GM12878 (cell line): ENCODE data around the gene KLHDC10. TPM values are rescaled to one million over a fixed set of nuclear protein-coding genes. Genes with fewer than 3 reads are reported as not detected.

ENCODE experiments used
- ATAC-seq: fragments of 200-7000 bp; cut with Tn5 transposase; 3 replicates; pipeline ENCODE4 v1.9.1; 2020; ENCODE audit warnings: mild to moderate bottlenecking, moderate library complexity
- BruUV-seq: library from RNA; stranded (reverse); fragments of 400-500 nt; replicated peaks from 2 replicates; lab custom pipeline; 2021; lab: Mats Ljungman, UMichigan
- CTCF ChIA-PET: fragments of 300-600 bp; sonication (Branson Sonifier 250); formaldehyde crosslinking; extraction: SDS; loops from one replicate; lab custom pipeline; 2021; ENCODE audit warnings: inconsistent platforms; lab: Yijun Ruan, JAX
- POLR2A ChIA-PET: fragments of 350-600 bp; formaldehyde crosslinking; extraction: SDS; loops from one replicate; lab custom pipeline; 2021; ENCODE audit warnings: inconsistent platforms; lab: Charles Lee
- RAD21 ChIA-PET: fragments of 300-600 bp; sonication (Branson Sonifier 250); formaldehyde crosslinking; loops from one replicate; lab custom pipeline; 2023; ENCODE audit warnings: antibody characterized with exemption; ENCODE audit not compliant: unreplicated experiment; lab: Charles Lee
- SMC1A ChIA-PET: fragments of 300-600 bp; sonication (Branson Sonifier 250); formaldehyde crosslinking; loops from one replicate; lab custom pipeline; 2023; ENCODE audit not compliant: unreplicated experiment, uncharacterized antibody; lab: Charles Lee
- DNase-seq: peaks from one replicate; pipeline ENCODE4 v3.0.0-alpha.2; 2011; ENCODE audit warnings: low read depth, low spot score
- FAIRE-seq: peaks from 3 replicates; lab custom pipeline; 2011; peaks lifted over from hg19 to GRCh38; lab: Jason Lieb, UNC
- H2AFZ ChIP-seq: 2 replicates; pipeline ENCODE4 v1.6.0; 2011; ENCODE audit warnings: low read depth, low read length, control low read depth; ENCODE audit not compliant: control insufficient read depth
- H3K27ac ChIP-seq: 2 replicates; pipeline ENCODE4 v1.5.1; 2011; ENCODE audit warnings: control low read depth; ENCODE audit not compliant: control insufficient read depth, insufficient read depth
- H3K27me3 ChIP-seq, 2 experiments: replicated peaks in 1 of 2; 2 replicates each; pipeline versions ENCODE4 v1.6.0 to v1.6.1; 2011; ENCODE audit warnings: low read length in 1 of 2; ENCODE audit not compliant: control insufficient read depth in 2 of 2, insufficient read depth in 2 of 2
- H3K36me3 ChIP-seq, 2 experiments: 2 replicates each; pipeline ENCODE4 v1.5.1; 2011; ENCODE audit warnings: low read length in 1 of 2; ENCODE audit not compliant: control insufficient read depth in 2 of 2, insufficient read depth in 2 of 2
- H3K4me1 ChIP-seq: 2 replicates; pipeline ENCODE4 v1.6.1; 2011; ENCODE audit warnings: mild to moderate bottlenecking, low read length, moderate library complexity, mixed read lengths; ENCODE audit not compliant: control insufficient read depth, insufficient read depth
- H3K4me2 ChIP-seq: 2 replicates; pipeline ENCODE4 v1.6.0; 2011; ENCODE audit warnings: control low read depth; ENCODE audit not compliant: control insufficient read depth, insufficient read depth
- H3K4me3 ChIP-seq: fragments of 200-600 bp; sonication (generic); 2 replicates; pipeline ENCODE4 v1.5.1; 2016
- H3K79me2 ChIP-seq: 2 replicates; pipeline ENCODE4 v1.6.0; 2011; ENCODE audit warnings: low read length; ENCODE audit not compliant: control insufficient read depth, insufficient read depth
- H3K9ac ChIP-seq: 2 replicates; pipeline ENCODE4 v1.8.0; 2011; ENCODE audit warnings: low read length, control low read depth, mixed read lengths; ENCODE audit not compliant: control insufficient read depth, insufficient read depth
- H3K9me3 ChIP-seq: replicated peaks from 3 replicates; pipeline ENCODE4 v1.5.1; 2011; ENCODE audit warnings: mild to moderate bottlenecking, low read length; ENCODE audit not compliant: control insufficient read depth, insufficient read depth
- H4K20me1 ChIP-seq: 2 replicates; pipeline ENCODE4 v1.6.0; 2011; ENCODE audit not compliant: control insufficient read depth, insufficient read depth
- CHD2 ChIP-seq: IDR thresholded peaks from 2 replicates; pipeline ENCODE4 v1.6.1; 2011; ENCODE audit warnings: low read depth, low read length, improper control_type of control experiment, borderline replicate concordance
- GABPA ChIP-seq: IDR thresholded peaks from 2 replicates; pipeline ENCODE4 v1.6.1; 2014; ENCODE audit warnings: antibody characterized with exemption, low read depth, mild to moderate bottlenecking, inconsistent platforms
- MTA2 ChIP-seq: fragments of 450-650 bp; IDR thresholded peaks from 2 replicates; pipeline ENCODE4 v1.6.1; 2016; ENCODE audit warnings: low read depth, mild to moderate bottlenecking, moderate library complexity
- NR2F1 ChIP-seq: fragments of 450-650 bp; conservative IDR thresholded peaks from 2 replicates; pipeline ENCODE4 v1.6.1; 2017; ENCODE audit warnings: mild to moderate bottlenecking
- WRNIP1 ChIP-seq: IDR thresholded peaks from 2 replicates; pipeline ENCODE4 v1.6.1; 2011; ENCODE audit warnings: low read depth, low read length, improper control_type of control experiment, borderline replicate concordance
- WGBS: methylation state at CpG from one replicate; pipeline ENCODE4 v1.1.6; 2016; ENCODE audit warnings: low lambda C conversion rate; ENCODE audit not compliant: insufficient replicate concordance, insufficient coverage; ENCODE audit errors: missing lambda C conversion rate; 5-methylcytosine and 5-hydroxymethylcytosine counted together
- in situ Hi-C: fragments of 300-500 bp; cut with MboI; formaldehyde crosslinking; loops from 9 replicates; pipeline ENCODE4 v1.14.3; 2018; ENCODE audit warnings: mixed read lengths
- intact Hi-C: fragments of 100-400 bp; cut with micrococcal nuclease; formaldehyde crosslinking; loops from one replicate; pipeline ENCODE4 v1.14.2; 2022; ENCODE audit not compliant: unreplicated experiment
- polyA plus RNA-seq, 11 experiments: library from polyadenylated mRNA; depleted of rRNA in 4 of 11; unstranded in 6 of 11; stranded (reverse) in 5 of 11; fragments of >200 nt; fragmentation: Nextera tagmentation in 4 of 11; fragmentation: Illumina TruSeq in 1 of 11; extraction: Ambion mirVana in 4 of 11; extraction: Trizol in 1 of 11; gene quantifications; 1 replicate in 1 of 11; 2 replicates in 10 of 11; pipeline versions ENCODE4 v1.2.1 to v1.2.3, GENCODE V29; 2011 to 2016; ENCODE audit warnings: inconsistent platforms in 2 of 11, missing spikeins in 2 of 11, low read depth in 1 of 11
- total RNA-seq, 4 experiments: library from RNA; depleted of rRNA in 3 of 4; stranded (reverse); fragments of >200 nt in 3 of 4; fragmentation: Illumina TruSeq in 1 of 4; extraction: Trizol in 1 of 4; gene quantifications; 2 replicates each; pipeline versions ENCODE4 v1.2.1 to v1.2.3, GENCODE V29; 2013 to 2021
- TF ChIP-seq, protein P1 (sequence below): fragments of 450-650 bp; IDR thresholded peaks from 2 replicates; pipeline ENCODE4 v1.6.1; 2018; ENCODE audit warnings: mild to moderate bottlenecking, low read depth, moderate library complexity; ENCODE audit not compliant: partially characterized antibody

The KLHDC10 gene
- total and polyA plus RNA-seq, 10 of the 15 experiments (the other 5 are each of a cell fraction or from before 2014, with no cell fraction given), result 2.9 to 20.6 (median 9.4) TPM

DNA sequence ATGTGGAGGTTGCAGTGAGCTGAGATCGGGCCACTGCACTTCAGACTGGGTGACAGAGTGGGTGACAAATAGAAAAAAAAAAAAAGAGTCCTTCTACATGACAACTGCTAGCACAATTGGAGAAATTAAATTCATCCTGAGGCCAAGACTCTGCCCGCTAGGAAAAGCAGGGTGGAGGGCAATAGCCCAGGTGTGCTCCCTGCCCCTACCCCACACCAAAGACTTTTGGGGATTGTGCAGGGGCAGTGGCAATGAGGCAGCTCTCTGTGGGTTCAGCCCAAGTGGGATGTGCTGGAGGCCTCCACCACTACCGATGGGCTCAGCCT, 73.6 kb downstream of the KLHDC10 start:
- H3K9ac ChIP-seq, result no peak overlapping the region
- in situ Hi-C loops, result no loop called here

More for the DNA sequence above, 73.6 kb downstream of the KLHDC10 start:
- Histone ChIP-seq H3K4me1 (peaks cover 30% of the 10 kb centered on the region), H3K27me3 (no peaks in the 10 kb centered on the region), H3K4me2 (no peak overlapping the region), H3K36me3 (no peaks in the 10 kb centered on the region; a peak in 2 of 4 replicates), H4K20me1 (no peaks in the 10 kb centered on the region), H3K4me3 (no peak overlapping the region), H3K27ac (no peak overlapping the region), H3K9me3 (no peaks in the 10 kb centered on the region), H3K79me2 (no peaks in the 10 kb centered on the region), H2AFZ (no peak overlapping the region)
- whole genome bisulfite sequencing, result 97% methylated on average over 3 of the region's 3 CpGs
- no peak for FAIRE-seq
- POLR2A ChIA-PET, result no interaction called here
- no peak for DNase-seq
- no peak for TF ChIP-seq NR2F1
- no peak for TF ChIP-seq GABPA
- TF ChIP-seq, protein P1, sequence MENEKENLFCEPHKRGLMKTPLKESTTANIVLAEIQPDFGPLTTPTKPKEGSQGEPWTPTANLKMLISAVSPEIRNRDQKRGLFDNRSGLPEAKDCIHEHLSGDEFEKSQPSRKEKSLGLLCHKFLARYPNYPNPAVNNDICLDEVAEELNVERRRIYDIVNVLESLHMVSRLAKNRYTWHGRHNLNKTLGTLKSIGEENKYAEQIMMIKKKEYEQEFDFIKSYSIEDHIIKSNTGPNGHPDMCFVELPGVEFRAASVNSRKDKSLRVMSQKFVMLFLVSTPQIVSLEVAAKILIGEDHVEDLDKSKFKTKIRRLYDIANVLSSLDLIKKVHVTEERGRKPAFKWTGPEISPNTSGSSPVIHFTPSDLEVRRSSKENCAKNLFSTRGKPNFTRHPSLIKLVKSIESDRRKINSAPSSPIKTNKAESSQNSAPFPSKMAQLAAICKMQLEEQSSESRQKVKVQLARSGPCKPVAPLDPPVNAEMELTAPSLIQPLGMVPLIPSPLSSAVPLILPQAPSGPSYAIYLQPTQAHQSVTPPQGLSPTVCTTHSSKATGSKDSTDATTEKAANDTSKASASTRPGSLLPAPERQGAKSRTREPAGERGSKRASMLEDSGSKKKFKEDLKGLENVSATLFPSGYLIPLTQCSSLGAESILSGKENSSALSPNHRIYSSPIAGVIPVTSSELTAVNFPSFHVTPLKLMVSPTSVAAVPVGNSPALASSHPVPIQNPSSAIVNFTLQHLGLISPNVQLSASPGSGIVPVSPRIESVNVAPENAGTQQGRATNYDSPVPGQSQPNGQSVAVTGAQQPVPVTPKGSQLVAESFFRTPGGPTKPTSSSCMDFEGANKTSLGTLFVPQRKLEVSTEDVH, result no peak
- no peak for TF ChIP-seq CHD2
- no peak for TF ChIP-seq WRNIP1
- no peak for TF ChIP-seq MTA2
- no TSS peak for BruUV-seq
- intact Hi-C loops, result no loop called here
- CTCF ChIA-PET, result no interaction called here
- RAD21 ChIA-PET, result no interaction called here
- no peak for ATAC-seq
- SMC1A ChIA-PET, result interaction anchor here (0.6 kb wide), 1 partner anchor 1460 kb away, joined by 3 read pairs; no protein-coding TSS in a partner anchor
